Measurements from ENCODE around the gene WIZ. TPM values are rescaled to one million over a fixed set of nuclear protein-coding genes. Genes with fewer than 3 reads are reported as not detected.
A peak's percentile ranks its signal among the peaks of the same experiment; 100 is the strongest.

WIZ gene
- total and polyA plus RNA-seq, 2 of the 8 experiments (the other 6 are each of a cell fraction or from before 2014, with no cell fraction given): 12.5 to 33.2 TPM

- no peak for TF ChIP-seq TAF1 (IDR thresholded peaks at IDR 0.05; ENCODE audit: low read depth, low read length)
- no peak for TF ChIP-seq ATF3 (IDR thresholded peaks at IDR 0.05; ENCODE audit: insufficient read depth, low read depth, low read length)
- peak; percentile 36 for TF ChIP-seq KDM4A (IDR thresholded peaks at IDR 0.05; ENCODE audit: low read depth, low read length, severe bottlenecking)
- no peak for TF ChIP-seq CEBPB (IDR thresholded peaks at IDR 0.05; ENCODE audit: low read depth, low read length)
- no peak for TF ChIP-seq HDAC2 (IDR thresholded peaks at IDR 0.05; ENCODE audit: borderline replicate concordance in 1 of 2, low read depth in 2 of 2, low read length in 2 of 2)
- no peak for TF ChIP-seq KDM5A (IDR thresholded peaks at IDR 0.05; ENCODE audit: low read length)
- TF ChIP-seq ASH2L (IDR thresholded peaks at IDR 0.05; ENCODE audit: low read length): no peak
- peak; percentile 93 for TF ChIP-seq YY1 (IDR thresholded peaks at IDR 0.05; ENCODE audit: low read depth, low read length)
- no peak for TF ChIP-seq CTBP2 (IDR thresholded peaks at IDR 0.05; ENCODE audit: borderline replicate concordance, insufficient read depth, insufficient read length, low read length)
- 0 out of 2 replicates have a peak, but pooled peaks have one; percentile 27 for TF ChIP-seq SRF (IDR thresholded peaks at IDR 0.05; ENCODE audit: low read depth, low read length)
- TF ChIP-seq EP300 (IDR thresholded peaks at IDR 0.05; ENCODE audit: borderline replicate concordance in 1 of 2, low read depth in 2 of 2, low read length in 2 of 2): no peak
- no peak for TF ChIP-seq TBP (IDR thresholded peaks at IDR 0.05; ENCODE audit: low read depth, low read length)
These were observed at the start of gene WIZ (continued) for GRCh38 chr19:15449620-15450527.

Measured in H1 (cell line).